B cell (primary cell): ENCODE measurements around the gene PPP1R16B. TPM values are rescaled to one million over a fixed set of nuclear protein-coding genes. Genes with fewer than 3 reads are reported as not detected.

Experiments
- ATAC-seq: fragments of 200-7000 bp; cut with Tn5 transposase; one replicate; pipeline ENCODE4 v1.10.0; 2021; ENCODE audit warnings: low read depth, mild to moderate bottlenecking, moderate number of reproducible peaks, moderate library complexity
- CTCF ChIA-PET: fragments of 350-600 bp; sonication (Branson Sonifier 250); formaldehyde crosslinking; loops from one replicate; lab custom pipeline; 2021; ENCODE audit warnings: antibody characterized with exemption, inconsistent platforms; lab: Charles Lee
- POLR2A ChIA-PET: fragments of 350-600 bp; sonication (Branson Sonifier 250); formaldehyde crosslinking; loops from one replicate; lab custom pipeline; 2021; ENCODE audit warnings: antibody characterized with exemption; lab: Charles Lee
- DNase-seq: peaks from one replicate; pipeline ENCODE4 v3.0.0; 2013
- H2AFZ ChIP-seq: 2 replicates; pipeline ENCODE4 v1.6.1; 2012; ENCODE audit warnings: mild to moderate bottlenecking, low read depth, low read length; ENCODE audit not compliant: insufficient read depth, poor library complexity, severe bottlenecking
- H3K27ac ChIP-seq, 2 donors: 1 replicate in 1 of 2; 2 replicates in 1 of 2; pipeline ENCODE4 v1.5.1; 2012 to 2013; ENCODE audit warnings: low read length in 2 of 2, mild to moderate bottlenecking in 2 of 2, moderate library complexity in 1 of 2
- H3K27me3 ChIP-seq, 4 experiments: fragments of 200-600 bp in 1 of 4; sonication (generic) in 1 of 4; replicated peaks in 1 of 4; 1 replicate in 2 of 4; 2 replicates in 2 of 4; pipeline versions ENCODE4 v1.6.1 to v1.7.0; 2013 to 2016; ENCODE audit warnings: low read length in 3 of 4, mild to moderate bottlenecking in 2 of 4, mixed read lengths in 1 of 4, moderate library complexity in 1 of 4; ENCODE audit not compliant: insufficient read depth in 4 of 4, control insufficient read depth in 3 of 4; ENCODE audit errors: control extremely low read depth in 1 of 4
- H3K36me3 ChIP-seq, 2 experiments: replicated peaks in 1 of 2; 1 replicate in 1 of 2; 2 replicates in 1 of 2; pipeline versions ENCODE4 v1.6.1 to v1.7.1; 2013; ENCODE audit warnings: low read length in 1 of 2; ENCODE audit not compliant: insufficient read depth in 2 of 2, control insufficient read depth in 1 of 2; ENCODE audit errors: control extremely low read depth in 1 of 2, extremely low read depth in 1 of 2
- H3K4me1 ChIP-seq, 2 donors: fragments of 200-600 bp in 1 of 2; sonication (generic) in 1 of 2; 1 replicate in 1 of 2; 2 replicates in 1 of 2; pipeline versions ENCODE4 v1.5.1 to v1.6.1; 2013 to 2017; ENCODE audit warnings: low read length in 2 of 2; ENCODE audit not compliant: control insufficient read depth in 2 of 2, insufficient read depth in 2 of 2
- H3K4me2 ChIP-seq: replicated peaks from 2 replicates; pipeline ENCODE3; 2012; ENCODE audit warnings: mild to moderate bottlenecking, low read depth, low read length; ENCODE audit not compliant: poor library complexity, severe bottlenecking
- H3K4me3 ChIP-seq, 5 experiments: fragments of 200-600 bp in 1 of 5; sonication (generic) in 1 of 5; 1 replicate in 3 of 5; 2 replicates in 2 of 5; pipeline versions ENCODE4 v1.5.1 to v1.7.0; 2011 to 2016; ENCODE audit warnings: low read length in 4 of 5, mild to moderate bottlenecking in 4 of 5, low read depth in 2 of 5, control low read depth in 1 of 5, moderate library complexity in 1 of 5; ENCODE audit not compliant: insufficient read depth in 1 of 5; ENCODE audit errors: control extremely low read depth in 1 of 5, extremely low read depth in 1 of 5
- H3K79me2 ChIP-seq: fragments of 200-600 bp; sonication (generic); one replicate; pipeline ENCODE4 v1.6.0; 2016; ENCODE audit warnings: low read length; ENCODE audit not compliant: control insufficient read depth, insufficient read depth
- H3K9ac ChIP-seq: fragments of 200-600 bp; sonication (generic); 2 replicates; pipeline ENCODE4 v1.6.1; 2017; ENCODE audit warnings: mild to moderate bottlenecking, low read length, moderate library complexity
- H3K9me3 ChIP-seq, 3 donors: one replicate each; pipeline versions ENCODE4 v1.6.1 to v1.7.1; 2013; ENCODE audit warnings: low read length in 2 of 3; ENCODE audit not compliant: control insufficient read depth in 2 of 3, insufficient read depth in 1 of 3; ENCODE audit errors: control extremely low read depth in 1 of 3
- H4K20me1 ChIP-seq: 2 replicates; pipeline ENCODE4 v1.6.0; 2012; ENCODE audit warnings: mild to moderate bottlenecking, low read length; ENCODE audit not compliant: insufficient read depth, control insufficient read depth, poor library complexity, severe bottlenecking
- H3K27ac Mint-ChIP-seq: one replicate; pipeline ENCODE4 v1.8.0; 2021; ENCODE audit warnings: mixed read lengths
- H3K27me3 Mint-ChIP-seq: one replicate; pipeline ENCODE4 v1.8.0; 2021; ENCODE audit warnings: mixed read lengths
- H3K4me1 Mint-ChIP-seq: one replicate; pipeline ENCODE4 v1.8.0; 2021; ENCODE audit warnings: mixed read lengths
- H3K4me3 Mint-ChIP-seq: one replicate; pipeline ENCODE4 v1.8.0; 2021; ENCODE audit warnings: mixed read lengths
- H3K9me3 Mint-ChIP-seq: one replicate; pipeline ENCODE4 v1.8.0; 2022; ENCODE audit warnings: mixed read lengths; ENCODE audit not compliant: insufficient read depth
- EZH2 ChIP-seq: IDR thresholded peaks from 2 replicates; pipeline ENCODE4 v1.6.1; 2012; ENCODE audit warnings: borderline replicate concordance, low read depth, mild to moderate bottlenecking, moderate library complexity, low read length; ENCODE audit not compliant: insufficient read depth, poor library complexity, severe bottlenecking
- WGBS: methylation state at CpG from one replicate; pipeline ENCODE4 v1.1.5; 2013; ENCODE audit warnings: missing lambda C conversion rate; ENCODE audit not compliant: insufficient coverage; 5-methylcytosine and 5-hydroxymethylcytosine counted together
- intact Hi-C: fragments of 100-400 bp; cut with micrococcal nuclease; formaldehyde crosslinking; loops from one replicate; pipeline ENCODE4 v1.10.0; 2022
- polyA plus RNA-seq: library from polyadenylated mRNA; depleted of rRNA; stranded (reverse); fragments of >200 nt; gene quantifications from 2 replicates; pipeline ENCODE4 v1.2.3, GENCODE V29; 2012
- total RNA-seq, 2 donors: library from RNA; stranded (reverse); fragments of 120-200 nt in 1 of 2; gene quantifications; 1 replicate in 1 of 2; 2 replicates in 1 of 2; pipeline versions ENCODE4 v1.2.3 to v1.2.4, GENCODE V29; 2013 to 2022
- TF ChIP-seq, protein P1 (sequence below): fragments of 200-600 bp; IDR thresholded peaks from one replicate; pipeline ENCODE4 v1.8.0; 2022; ENCODE audit warnings: antibody characterized with exemption, mild to moderate bottlenecking

Gene PPP1R16B
- total and polyA plus RNA-seq, 2 donors (not counting 1 experiment from before 2014, with no cell fraction given), result 58.8 to 108 TPM

DNA sequence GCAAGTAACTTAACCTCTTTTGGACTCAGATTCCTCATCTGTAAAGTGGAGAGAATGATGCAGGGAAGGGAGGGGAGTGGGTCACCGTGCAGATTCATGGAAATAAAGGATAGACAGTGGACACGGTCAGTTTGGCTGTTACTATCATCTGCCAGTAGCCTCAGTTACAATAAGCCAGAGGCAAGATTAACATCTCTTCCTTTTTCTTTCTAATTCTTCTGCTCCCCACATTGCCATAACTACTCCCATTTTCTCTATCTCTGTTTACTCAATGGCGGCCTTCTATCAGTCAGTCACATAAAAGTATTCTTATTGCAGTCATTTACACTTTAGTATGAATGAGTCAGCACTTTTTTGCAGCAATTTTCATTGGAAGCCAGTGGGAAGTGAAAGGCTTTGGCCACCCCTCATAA, 49.2 kb downstream of the PPP1R16B start:
- no peaks in the 10 kb centered on the region for H3K27me3 Mint-ChIP-seq
- no peak for DNase-seq
- H3K9me3 Mint-ChIP-seq, result no peaks in the 10 kb centered on the region
- Histone ChIP-seq H3K9ac (no peak overlapping the region), H3K9me3 (no peaks in the 10 kb centered on the region), H3K4me1 (peaks cover 72 to 80% of the 10 kb centered on the region in 2 donors), H3K27me3 (no peaks in the 10 kb centered on the region), H3K27ac (peak overlapping the region in 1 of 2 donors; percentile 64), H3K4me2 (no peak overlapping the region), H3K79me2 (peaks cover 100% of the 10 kb centered on the region), H2AFZ (no peak overlapping the region), H3K36me3 (peaks cover 3 to 44% of the 10 kb centered on the region in 2 experiments), H4K20me1 (no peaks in the 10 kb centered on the region), H3K4me3 (no peak overlapping the region)
- intact Hi-C loops, result no loop called here
- WGBS, result no CpG with 5 or more reads among the region's 3 CpGs
- H3K4me3 Mint-ChIP-seq, result no peak overlapping the region
- no peak for TF ChIP-seq EZH2
- TF ChIP-seq, protein P1, sequence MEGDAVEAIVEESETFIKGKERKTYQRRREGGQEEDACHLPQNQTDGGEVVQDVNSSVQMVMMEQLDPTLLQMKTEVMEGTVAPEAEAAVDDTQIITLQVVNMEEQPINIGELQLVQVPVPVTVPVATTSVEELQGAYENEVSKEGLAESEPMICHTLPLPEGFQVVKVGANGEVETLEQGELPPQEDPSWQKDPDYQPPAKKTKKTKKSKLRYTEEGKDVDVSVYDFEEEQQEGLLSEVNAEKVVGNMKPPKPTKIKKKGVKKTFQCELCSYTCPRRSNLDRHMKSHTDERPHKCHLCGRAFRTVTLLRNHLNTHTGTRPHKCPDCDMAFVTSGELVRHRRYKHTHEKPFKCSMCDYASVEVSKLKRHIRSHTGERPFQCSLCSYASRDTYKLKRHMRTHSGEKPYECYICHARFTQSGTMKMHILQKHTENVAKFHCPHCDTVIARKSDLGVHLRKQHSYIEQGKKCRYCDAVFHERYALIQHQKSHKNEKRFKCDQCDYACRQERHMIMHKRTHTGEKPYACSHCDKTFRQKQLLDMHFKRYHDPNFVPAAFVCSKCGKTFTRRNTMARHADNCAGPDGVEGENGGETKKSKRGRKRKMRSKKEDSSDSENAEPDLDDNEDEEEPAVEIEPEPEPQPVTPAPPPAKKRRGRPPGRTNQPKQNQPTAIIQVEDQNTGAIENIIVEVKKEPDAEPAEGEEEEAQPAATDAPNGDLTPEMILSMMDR, result no peak
- ATAC-seq, result no peak
- H3K4me1 Mint-ChIP-seq, result peaks cover 88% of the 10 kb centered on the region
- H3K27ac Mint-ChIP-seq, result peak overlapping the region; percentile 44
- POLR2A ChIA-PET, result interaction anchor here (0.8 kb wide), 1 partner anchor 17 kb away, joined by 3 read pairs; no protein-coding TSS in a partner anchor
- CTCF ChIA-PET, result interaction anchor here (1.1 to 3.0 kb wide), 4 partner anchors 8 to 49 kb away, joined by 3 to 12 read pairs (median 6); partner anchors contain the start of gene PPP1R16B

DNA sequence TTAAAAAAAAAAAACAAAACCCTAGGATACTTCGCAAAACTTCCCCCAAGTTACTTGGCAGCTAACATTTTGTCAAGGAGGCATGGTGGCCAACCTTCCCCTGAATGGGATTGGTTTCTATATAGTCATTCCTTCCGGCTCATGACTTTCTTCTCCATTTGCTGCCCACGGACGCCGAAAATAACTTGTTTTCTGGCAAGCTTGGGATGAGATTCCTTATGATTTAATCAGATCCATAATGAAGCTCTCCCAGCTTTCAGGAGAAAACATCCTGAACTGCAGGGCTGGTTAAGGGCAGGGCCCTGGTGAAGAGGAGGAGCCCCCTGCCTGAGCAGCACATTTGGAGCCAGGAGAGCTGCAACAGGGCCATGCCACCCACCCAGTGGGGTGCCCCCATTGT, 49.9 kb downstream of the PPP1R16B start:
- Histone ChIP-seq H3K9me3 (no peaks in the 10 kb centered on the region), H3K36me3 (peaks cover 3 to 38% of the 10 kb centered on the region in 2 experiments), H3K27me3 (no peaks in the 10 kb centered on the region), H3K4me3 (no peak overlapping the region), H4K20me1 (no peaks in the 10 kb centered on the region), H2AFZ (no peak overlapping the region), H3K9ac (no peak overlapping the region), H3K4me1 (peaks cover 74 to 80% of the 10 kb centered on the region in 2 donors), H3K27ac (peak overlapping the region; percentile 17 to 64), H3K79me2 (peaks cover 99% of the 10 kb centered on the region), H3K4me2 (peak overlapping the region; percentile 36)
- peaks cover 87% of the 10 kb centered on the region for H3K4me1 Mint-ChIP-seq
- POLR2A ChIA-PET, result interaction anchor here (1.2 to 1.3 kb wide), 2 partner anchors 9 to 44 kb away, joined by 3 read pairs; no protein-coding TSS in a partner anchor
- no peak overlapping the region for H3K4me3 Mint-ChIP-seq
- H3K27me3 Mint-ChIP-seq, result no peaks in the 10 kb centered on the region
- H3K27ac Mint-ChIP-seq, result peak overlapping the region; percentile 34
- intact Hi-C loops, result no loop called here
- TF ChIP-seq, protein P1, result no peak
- TF ChIP-seq EZH2, result no peak
- DNase-seq (no peak), ATAC-seq (no peak)
- CTCF ChIA-PET, result interaction anchor here (1.1 to 3.0 kb wide), 5 partner anchors 9 to 50 kb away, joined by 3 to 12 read pairs (median 5); partner anchors contain the start of gene PPP1R16B
- H3K9me3 Mint-ChIP-seq, result no peaks in the 10 kb centered on the region
- no CpG with 5 or more reads among the region's 5 CpGs for WGBS
